Measurements from ENCODE around the gene DAPK3. TPM values are rescaled to one million over a fixed set of nuclear protein-coding genes. Genes with fewer than 3 reads are reported as not detected.

DAPK3 gene
- total RNA-seq, 1 experiment from 2014 or later, result 121 TPM

DNA sequence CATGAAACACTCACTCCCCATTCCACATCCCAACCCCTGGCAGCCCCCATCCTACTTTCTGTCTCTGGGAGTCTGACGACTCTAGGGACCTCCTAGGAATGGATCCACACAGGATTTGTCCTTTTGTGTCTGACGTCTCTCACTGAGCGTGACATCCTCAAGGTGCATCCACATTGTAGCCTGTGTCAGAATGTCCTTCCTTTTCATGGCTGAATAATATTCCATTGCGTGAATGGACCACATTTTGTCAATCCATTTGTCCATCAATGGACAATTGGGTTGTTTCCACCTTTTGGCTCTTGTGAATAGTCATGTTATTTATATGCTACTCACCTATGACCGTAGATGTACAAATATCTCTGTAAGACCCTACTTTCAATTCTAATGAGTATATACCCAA, 54.9 kb downstream of the DAPK3 start:
- H2AFZ ChIP-seq (ENCODE audit: low read length), result no peak overlapping the region
- no peaks in the 10 kb centered on the region for H3K79me1 ChIP-seq (ENCODE audit: insufficient read depth, low read depth, low read length, poor library complexity, severe bottlenecking)
- H3K14ac ChIP-seq (ENCODE audit: insufficient read depth, low read length), result no peak overlapping the region
- no peak overlapping the region for H4K91ac ChIP-seq (ENCODE audit: insufficient read length, low read depth, low read length)
- H3K18ac ChIP-seq (ENCODE audit: insufficient read length, low read depth, low read length), result no peak overlapping the region
- H2BK5ac ChIP-seq (ENCODE audit: insufficient read length, low read length), result no peak overlapping the region
- Mint-ChIP-seq H3K27ac (no peak overlapping the region), H3K4me1 (no peaks in the 10 kb centered on the region), H3K9me3 (peaks cover 5 to 6% of the 10 kb centered on the region in 2 experiments; a peak in 2 of 5 replicates), H3K27me3 (ENCODE audit: low read depth) (no peaks in the 10 kb centered on the region), H3K36me3 (ENCODE audit: insufficient read depth in 1 of 3, low read depth in 3 of 3) (peaks cover 39 to 56% (median 48%) of the 10 kb centered on the region in 3 experiments), H3K4me3 (no peak overlapping the region)
- no peak overlapping the region for H3K4ac ChIP-seq (ENCODE audit: low read depth, low read length)
- no peak overlapping the region for H3K23ac ChIP-seq (ENCODE audit: insufficient read length, low read depth, low read length)
- H2BK15ac ChIP-seq (ENCODE audit: low read depth, low read length), result no peak overlapping the region
- H3K27ac ChIP-seq (ENCODE audit: insufficient read length, low read depth, low read length), result no peak overlapping the region
- H4K5ac ChIP-seq (ENCODE audit: insufficient read length, low read depth, low read length), result no peak overlapping the region
- H3K56ac ChIP-seq (ENCODE audit: insufficient read length, low read depth, low read length), result no peak overlapping the region
- no peaks in the 10 kb centered on the region for H3K27me3 ChIP-seq (ENCODE audit: insufficient read depth, low read length)
- TF ChIP-seq, protein P1, sequence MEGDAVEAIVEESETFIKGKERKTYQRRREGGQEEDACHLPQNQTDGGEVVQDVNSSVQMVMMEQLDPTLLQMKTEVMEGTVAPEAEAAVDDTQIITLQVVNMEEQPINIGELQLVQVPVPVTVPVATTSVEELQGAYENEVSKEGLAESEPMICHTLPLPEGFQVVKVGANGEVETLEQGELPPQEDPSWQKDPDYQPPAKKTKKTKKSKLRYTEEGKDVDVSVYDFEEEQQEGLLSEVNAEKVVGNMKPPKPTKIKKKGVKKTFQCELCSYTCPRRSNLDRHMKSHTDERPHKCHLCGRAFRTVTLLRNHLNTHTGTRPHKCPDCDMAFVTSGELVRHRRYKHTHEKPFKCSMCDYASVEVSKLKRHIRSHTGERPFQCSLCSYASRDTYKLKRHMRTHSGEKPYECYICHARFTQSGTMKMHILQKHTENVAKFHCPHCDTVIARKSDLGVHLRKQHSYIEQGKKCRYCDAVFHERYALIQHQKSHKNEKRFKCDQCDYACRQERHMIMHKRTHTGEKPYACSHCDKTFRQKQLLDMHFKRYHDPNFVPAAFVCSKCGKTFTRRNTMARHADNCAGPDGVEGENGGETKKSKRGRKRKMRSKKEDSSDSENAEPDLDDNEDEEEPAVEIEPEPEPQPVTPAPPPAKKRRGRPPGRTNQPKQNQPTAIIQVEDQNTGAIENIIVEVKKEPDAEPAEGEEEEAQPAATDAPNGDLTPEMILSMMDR (conservative IDR thresholded peaks at IDR 0.05), result no peak
- WGBS (ENCODE audit: extremely low coverage, insufficient read length, low lambda C conversion rate), result no CpG with 5 or more reads among the region's 5 CpGs
- no peaks in the 10 kb centered on the region for H3K4me1 ChIP-seq (ENCODE audit: insufficient read depth, low read length)
- no peaks in the 10 kb centered on the region for H3K9me3 ChIP-seq (ENCODE audit: control insufficient read depth, low read depth, low read length)
- H3T11ph ChIP-seq (ENCODE audit: low read length), result no peak overlapping the region
- H2BK20ac ChIP-seq (ENCODE audit: low read depth, low read length, poor library complexity, severe bottlenecking), result no peak overlapping the region
- no peak overlapping the region for H3K9ac ChIP-seq (ENCODE audit: extremely low read depth, insufficient read length, low read length)
- no peak for DNase-seq
- no peaks in the 10 kb centered on the region for H3K79me2 ChIP-seq (ENCODE audit: insufficient read depth, low read length)
- H3K4me2 ChIP-seq (ENCODE audit: insufficient read depth, insufficient read length, low read length), result no peak overlapping the region
- no peak overlapping the region for H2BK12ac ChIP-seq (ENCODE audit: insufficient read length, low read depth, low read length)
- no peaks in the 10 kb centered on the region for H4K20me1 ChIP-seq (ENCODE audit: control insufficient read depth, insufficient read depth, insufficient read length)
- no peak overlapping the region for H2AK5ac ChIP-seq (ENCODE audit: insufficient read length, low read length)
- H2BK120ac ChIP-seq (ENCODE audit: low read depth, low read length, poor library complexity, severe bottlenecking), result no peak overlapping the region
- no peak overlapping the region for H4K8ac ChIP-seq (replicated peaks; ENCODE audit: insufficient read length, low read depth, low read length)
- no peaks in the 10 kb centered on the region for H3K23me2 ChIP-seq (ENCODE audit: insufficient read length, low read depth, low read length, poor library complexity, severe bottlenecking)
